ENCODE measurements around the gene PPFIBP2.

- TF ChIP-seq KLF1 (tag by site-specific recombination; IDR thresholded peaks at IDR 0.05) (no peak), CTCF (tag by site-specific recombination; IDR thresholded peaks at IDR 0.05) (no peak), REST (tag by site-specific recombination; IDR thresholded peaks at IDR 0.05) (no peak), PATZ1 (tag by site-specific recombination; IDR thresholded peaks at IDR 0.05) (no peak), ZNF274 (IDR thresholded peaks at IDR 0.05; ENCODE audit: low read length) (no peak), ZNF274 (tag by site-specific recombination; IDR thresholded peaks at IDR 0.05; ENCODE audit: borderline replicate concordance) (no peak), ZNF184 (tag by site-specific recombination; IDR thresholded peaks at IDR 0.05) (no peak), ZNF280D (tag by site-specific recombination; IDR thresholded peaks at IDR 0.05) (no peak), REPIN1 (tag by site-specific recombination; IDR thresholded peaks at IDR 0.05; ENCODE audit: low read depth) (no peak)
- TF ChIP-seq, protein P1, sequence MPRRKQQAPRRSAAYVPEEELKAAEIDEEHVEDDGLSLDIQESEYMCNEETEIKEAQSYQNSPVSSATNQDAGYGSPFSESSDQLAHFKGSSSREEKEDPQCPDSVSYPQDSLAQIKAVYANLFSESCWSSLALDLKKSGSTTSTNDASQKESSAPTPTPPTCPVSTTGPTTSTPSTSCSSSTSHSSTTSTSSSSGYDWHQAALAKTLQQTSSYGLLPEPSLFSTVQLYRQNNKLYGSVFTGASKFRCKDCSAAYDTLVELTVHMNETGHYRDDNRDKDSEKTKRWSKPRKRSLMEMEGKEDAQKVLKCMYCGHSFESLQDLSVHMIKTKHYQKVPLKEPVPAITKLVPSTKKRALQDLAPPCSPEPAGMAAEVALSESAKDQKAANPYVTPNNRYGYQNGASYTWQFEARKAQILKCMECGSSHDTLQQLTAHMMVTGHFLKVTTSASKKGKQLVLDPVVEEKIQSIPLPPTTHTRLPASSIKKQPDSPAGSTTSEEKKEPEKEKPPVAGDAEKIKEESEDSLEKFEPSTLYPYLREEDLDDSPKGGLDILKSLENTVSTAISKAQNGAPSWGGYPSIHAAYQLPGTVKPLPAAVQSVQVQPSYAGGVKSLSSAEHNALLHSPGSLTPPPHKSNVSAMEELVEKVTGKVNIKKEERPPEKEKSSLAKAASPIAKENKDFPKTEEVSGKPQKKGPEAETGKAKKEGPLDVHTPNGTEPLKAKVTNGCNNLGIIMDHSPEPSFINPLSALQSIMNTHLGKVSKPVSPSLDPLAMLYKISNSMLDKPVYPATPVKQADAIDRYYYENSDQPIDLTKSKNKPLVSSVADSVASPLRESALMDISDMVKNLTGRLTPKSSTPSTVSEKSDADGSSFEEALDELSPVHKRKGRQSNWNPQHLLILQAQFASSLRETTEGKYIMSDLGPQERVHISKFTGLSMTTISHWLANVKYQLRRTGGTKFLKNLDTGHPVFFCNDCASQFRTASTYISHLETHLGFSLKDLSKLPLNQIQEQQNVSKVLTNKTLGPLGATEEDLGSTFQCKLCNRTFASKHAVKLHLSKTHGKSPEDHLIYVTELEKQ (tag by site-specific recombination; IDR thresholded peaks at IDR 0.05; ENCODE audit: borderline replicate concordance): no peak
These were observed 47.8 kb downstream of the PPFIBP2 start for GRCh38 chr11:7561562-7561961.

Data from HEK293 (cell line).